Cardiac septum (tissue), 1 donor: ENCODE results near the gene ACE2. TPM values are rescaled to one million over a fixed set of nuclear protein-coding genes. Genes with fewer than 3 reads are reported as not detected.
"Not testable (repeated sequence)": the region's sequence is repeated elsewhere in the genome, so short reads cannot be mapped to it uniquely, and the experiment has no call there.

ENCODE experiments used
- DNase-seq: peaks from one replicate; pipeline ENCODE4 v3.0.0-alpha.2; 2020; ENCODE audit warnings: low spot score
- intact Hi-C: fragments of 100-400 bp; cut with DNase I; formaldehyde crosslinking; loops from one replicate; pipeline ENCODE4 v1.14.0; 2022
- long read RNA-seq: library from polyadenylated mRNA; unstranded; transcript quantifications from one replicate; pipeline ENCODE4 v2.0.0, GENCODE V29; 2021
- total RNA-seq: library from RNA; stranded (reverse); fragmentation: NEBNext Ultra II Directional; extraction: Animal tissue kit (Norgen Biotek cat#: 25700); gene quantifications from one replicate; pipeline ENCODE4 v1.2.1, GENCODE V29; 2021
- donor health status: DM: no; HTN: no; CAD: no.

The ACE2 gene
- total RNA-seq: 113 TPM
- long read RNA-seq, transcript ACE2-201 (18 exons, 3,393 nt): major isoform, 112 of 169 reads
- long read RNA-seq, partial matches to known transcripts: 34 of 169 reads
- long read RNA-seq, other reads (novel, unspliced or antisense): 20 of 169 reads

DNA sequence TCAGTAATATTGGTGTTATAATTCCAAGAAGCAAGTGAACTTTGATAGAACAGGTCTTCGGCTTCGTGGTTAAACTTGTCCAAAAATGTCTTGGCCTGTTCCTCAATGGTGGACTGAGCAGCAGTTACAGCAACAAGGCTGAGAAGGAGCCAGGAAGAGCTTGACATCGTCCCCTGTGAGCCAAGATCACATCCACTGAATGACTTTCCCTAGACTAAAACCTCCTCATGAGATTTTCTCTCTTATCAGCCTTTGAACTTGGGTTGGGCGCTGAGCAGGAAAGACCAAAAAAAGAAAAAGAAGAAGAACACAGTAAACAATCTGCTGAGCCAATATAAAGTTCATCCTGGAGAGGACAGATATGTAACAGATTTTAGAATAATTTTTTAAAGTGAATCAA, at the start of gene ACE2:
ACE2 (minus strand) TSS at position 216 of the 400 bp plus-strand sequence; CDS start at position 167, 49 bp downstream.
- DNase-seq: no peak

DNA sequence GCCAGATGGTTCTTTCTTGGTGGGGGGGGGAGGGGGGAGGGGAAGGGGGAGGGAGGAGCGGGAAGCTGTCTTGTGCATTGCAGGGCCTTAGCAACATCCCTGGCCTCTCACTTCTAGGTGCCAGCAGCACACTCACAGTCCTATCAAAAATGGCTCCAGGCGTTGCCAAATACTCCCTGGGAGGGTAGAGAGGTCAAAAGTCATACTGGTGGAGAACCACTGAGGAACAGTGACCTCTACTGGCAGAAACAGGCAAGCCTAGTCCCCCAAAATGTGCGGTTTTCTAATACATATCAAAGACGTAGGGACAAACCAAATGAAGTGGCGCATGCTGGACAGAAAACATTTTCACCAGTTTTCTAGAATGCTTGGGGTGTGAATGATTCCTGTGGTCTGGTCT, 46.8 kb upstream of the ACE2 start:
- intact Hi-C loops: loop anchor here (10.0 kb wide), 1 partner anchor 153 kb away; the partner anchor contains the start of gene PIR
- not testable (repeated sequence) for DNase-seq

More for the DNA sequence above, at the start of gene ACE2:
- intact Hi-C loops: no loop called here

DNA sequence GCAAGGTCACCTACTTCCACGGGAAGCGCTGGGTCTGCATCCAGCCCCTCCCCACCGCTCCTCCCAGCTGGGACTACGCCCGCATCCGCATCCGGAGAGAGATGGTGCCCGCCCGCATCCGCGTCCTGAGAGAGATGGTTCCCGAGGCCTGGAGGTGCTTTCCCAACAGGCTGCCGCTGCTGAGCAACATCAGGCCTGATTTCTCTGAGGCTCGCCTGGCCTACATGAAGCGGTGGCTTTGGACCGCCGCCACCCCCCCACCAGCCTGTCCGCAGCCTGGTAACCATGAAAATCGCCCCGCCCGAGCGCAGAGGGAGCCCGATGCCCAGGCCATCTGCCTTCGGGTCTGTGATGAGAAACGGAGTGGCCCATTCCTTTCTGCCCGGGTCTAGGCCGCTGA, 45.8 kb upstream of the ACE2 start:
- no peak for DNase-seq
- intact Hi-C loops: loop anchor here (10.0 kb wide), 1 partner anchor 152 kb away; the partner anchor contains the start of gene PIR

DNA sequence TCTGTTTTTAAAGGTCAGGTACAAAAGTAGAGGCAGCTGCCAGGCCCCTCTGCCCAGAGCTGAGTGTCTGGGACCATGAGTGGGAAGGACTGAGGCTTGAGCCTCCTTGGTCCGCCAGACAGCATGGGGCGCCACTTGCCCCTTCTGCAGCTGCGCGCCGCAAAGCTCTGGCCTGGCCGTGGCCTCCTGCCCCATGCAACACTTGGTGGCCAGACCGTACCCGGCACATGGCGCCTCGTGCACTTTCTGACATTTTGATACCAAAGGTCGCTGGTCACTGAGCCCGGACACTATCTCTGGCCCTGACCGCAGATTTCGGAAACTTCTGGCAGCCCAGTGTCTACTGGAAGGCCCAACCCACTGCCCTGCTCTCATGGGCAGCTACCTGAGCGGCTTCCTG, 45.3 kb upstream of the ACE2 start:
- intact Hi-C loops: loop anchor here (10.0 kb wide), 1 partner anchor 151 kb away; the partner anchor contains the start of gene PIR
- DNase-seq: no peak

DNA sequence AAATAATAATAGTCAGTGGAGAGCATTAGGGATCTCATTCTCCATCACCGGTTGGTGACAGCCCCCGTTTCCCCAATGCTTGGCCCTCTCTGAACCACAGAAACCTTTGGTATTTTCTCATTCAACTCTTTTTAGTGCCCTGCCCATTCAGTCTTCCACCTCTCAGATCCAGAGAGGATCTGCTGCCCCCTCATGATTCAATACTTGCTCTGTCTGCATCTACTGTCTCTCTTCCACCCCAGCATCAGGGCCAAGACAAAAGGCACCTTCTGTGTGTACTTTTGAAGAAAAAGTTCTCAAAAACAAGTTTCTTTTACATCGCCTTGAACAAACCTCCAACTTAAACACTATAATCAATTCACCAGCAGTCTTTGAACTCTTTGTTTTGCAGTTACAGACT, 44.5 kb upstream of the ACE2 start:
- DNase-seq: no peak
- intact Hi-C loops: loop anchor here (10.0 kb wide), 1 partner anchor 150 kb away; the partner anchor contains the start of gene PIR

DNA sequence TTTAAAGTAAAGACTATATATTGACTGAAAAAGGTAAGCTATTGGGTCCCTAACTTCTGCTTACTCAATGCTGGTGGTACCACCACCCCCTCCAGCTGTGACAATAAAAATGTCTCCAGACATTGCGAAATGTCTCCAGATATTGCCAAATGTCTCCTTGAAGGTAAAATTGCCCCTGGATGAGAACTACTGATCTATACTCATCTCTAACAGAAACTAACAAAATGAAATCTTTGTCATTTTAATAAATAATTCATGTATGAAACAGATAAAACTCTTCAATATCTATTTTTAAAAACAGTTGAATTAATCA, 43.8 kb upstream of the ACE2 start:
- DNase-seq: no peak
- intact Hi-C loops: loop anchor here (5.0 to 10.0 kb wide), 2 partner anchors 52 to 150 kb away; partner anchors contain the start of gene PIR

DNA sequence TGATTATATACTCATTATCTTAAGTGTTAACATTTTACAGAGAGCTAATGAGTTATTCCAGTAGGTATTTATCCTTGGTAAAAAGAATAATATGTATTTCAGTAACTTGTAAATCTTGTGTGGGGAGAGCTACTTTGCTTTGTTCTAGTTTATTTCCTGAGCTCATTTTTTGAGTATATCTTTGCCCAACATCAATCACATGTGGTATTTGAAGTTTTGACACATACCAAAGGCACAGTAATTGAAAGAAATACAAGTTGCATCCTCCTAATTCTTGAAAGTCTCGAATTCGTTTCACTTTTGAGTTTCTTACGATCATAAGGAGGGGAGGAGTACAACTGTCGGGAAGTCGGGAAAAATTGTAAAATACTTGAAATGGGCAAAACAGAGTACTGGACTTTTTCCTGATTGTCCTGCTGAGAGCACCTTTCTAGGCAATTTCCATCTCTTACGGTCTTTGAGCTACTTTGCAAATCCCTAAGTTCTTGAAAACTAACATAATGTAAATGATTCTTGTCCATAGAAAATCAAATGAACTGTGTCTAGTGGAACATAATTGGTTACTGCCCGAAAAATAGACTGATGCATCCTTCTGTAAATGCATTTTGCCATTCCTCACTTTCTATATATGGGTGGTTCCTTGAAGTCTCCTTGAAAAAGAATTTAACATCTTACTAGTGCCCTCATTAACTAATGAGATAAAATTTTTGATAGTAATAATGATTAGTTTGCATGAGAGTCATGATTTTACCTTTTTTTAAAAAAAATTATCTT, 43.2 kb upstream of the ACE2 start:
- DNase-seq: no peak
- intact Hi-C loops: loop anchor here (5.0 to 10.0 kb wide), 2 partner anchors 52 to 149 kb away; partner anchors contain the start of gene PIR

DNA sequence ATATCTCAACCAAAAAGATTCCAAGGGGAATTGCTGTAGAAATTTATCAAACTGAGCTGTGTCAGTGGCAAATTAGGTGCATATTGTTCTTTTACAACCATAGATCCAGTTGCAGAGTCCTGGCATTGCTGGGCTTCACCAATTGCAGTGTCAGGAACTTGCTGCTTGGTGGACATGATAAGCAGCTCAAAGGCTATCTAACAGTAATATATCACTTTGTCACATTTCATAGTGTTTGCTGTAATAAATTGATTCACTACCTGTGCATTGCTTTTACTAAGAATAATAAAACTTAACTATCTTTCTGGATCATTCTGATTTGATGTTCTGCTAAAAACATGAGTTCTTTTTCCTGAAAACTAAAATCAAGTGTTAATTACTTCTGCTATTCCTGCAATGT, 30.9 kb upstream of the ACE2 start:
- intact Hi-C loops: no loop called here
- no peak for DNase-seq

DNA sequence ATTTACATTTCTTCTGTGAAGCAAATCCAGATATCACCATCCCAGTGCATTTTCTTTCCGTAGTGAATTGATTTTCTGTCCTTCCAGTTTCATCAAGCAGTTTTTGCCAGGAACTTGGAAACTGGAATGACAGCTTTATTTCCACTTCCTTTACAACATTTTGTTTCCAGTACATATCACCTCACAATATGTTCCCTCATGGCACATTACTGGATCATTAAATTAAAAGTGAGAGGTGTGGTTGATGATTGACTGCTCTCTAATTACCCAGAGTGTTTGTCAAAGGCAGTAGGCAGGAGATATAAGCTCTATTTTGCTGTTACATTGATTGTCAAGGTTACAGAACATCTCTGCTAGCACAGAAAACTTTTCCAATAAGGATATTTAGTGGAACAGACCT, 22.3 kb upstream of the ACE2 start:
- no peak for DNase-seq

DNA sequence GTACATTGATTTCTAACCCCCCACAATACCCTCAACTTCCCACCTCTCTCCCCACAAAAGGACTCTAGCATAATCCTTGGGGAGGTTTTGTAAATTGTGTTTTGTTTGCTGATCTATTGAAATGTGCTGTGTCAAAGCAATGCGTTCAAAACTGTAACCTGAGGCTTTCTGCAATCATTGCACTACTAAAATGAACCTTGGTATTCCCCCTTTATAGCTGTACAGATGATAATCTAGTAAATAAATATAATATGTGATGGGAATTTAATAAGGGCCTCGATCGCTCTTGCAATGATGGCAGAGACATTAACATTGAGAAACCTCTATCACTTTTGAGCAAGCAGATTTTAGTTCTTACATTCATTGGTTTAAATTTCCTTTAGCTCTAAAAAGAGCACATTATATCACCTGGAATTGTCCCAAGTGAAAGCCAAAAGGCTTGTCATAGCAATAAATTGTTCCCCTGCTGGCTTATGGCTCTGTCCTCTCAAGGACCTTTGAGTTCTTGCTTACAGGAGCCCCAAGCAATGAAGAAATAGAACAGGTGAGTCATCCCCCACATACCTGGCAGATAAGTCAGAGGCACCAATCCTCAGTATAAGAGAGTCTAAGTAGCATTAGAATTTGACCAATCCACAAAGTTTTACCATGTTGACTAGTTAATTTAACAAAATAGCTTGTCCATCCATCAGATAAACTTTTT, 18.4 kb upstream of the ACE2 start:
- intact Hi-C loops: no loop called here
- no peak for DNase-seq

More for the DNA sequence above, 22.3 kb upstream of the ACE2 start:
- intact Hi-C loops: no loop called here

DNA sequence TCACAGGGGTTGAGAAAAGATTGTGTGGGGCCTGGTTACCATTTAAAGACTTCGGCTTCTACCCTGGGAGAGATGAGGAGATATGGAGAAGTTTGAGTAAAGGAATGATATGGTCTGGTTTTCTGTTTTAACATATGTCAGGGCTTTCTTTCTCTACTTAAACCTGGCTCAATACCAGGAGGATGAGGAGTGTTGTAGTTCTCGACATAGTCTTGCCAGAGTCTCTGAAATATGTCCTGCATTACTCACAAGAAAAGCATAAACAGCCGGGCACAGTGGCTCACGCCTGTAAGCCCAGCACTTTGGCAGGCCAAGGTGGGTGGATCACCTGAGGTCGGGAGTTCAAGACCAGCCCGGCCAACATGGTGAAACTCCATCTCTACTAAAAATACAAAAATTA, 16.4 kb upstream of the ACE2 start:
- no peak for DNase-seq
- intact Hi-C loops: no loop called here

DNA sequence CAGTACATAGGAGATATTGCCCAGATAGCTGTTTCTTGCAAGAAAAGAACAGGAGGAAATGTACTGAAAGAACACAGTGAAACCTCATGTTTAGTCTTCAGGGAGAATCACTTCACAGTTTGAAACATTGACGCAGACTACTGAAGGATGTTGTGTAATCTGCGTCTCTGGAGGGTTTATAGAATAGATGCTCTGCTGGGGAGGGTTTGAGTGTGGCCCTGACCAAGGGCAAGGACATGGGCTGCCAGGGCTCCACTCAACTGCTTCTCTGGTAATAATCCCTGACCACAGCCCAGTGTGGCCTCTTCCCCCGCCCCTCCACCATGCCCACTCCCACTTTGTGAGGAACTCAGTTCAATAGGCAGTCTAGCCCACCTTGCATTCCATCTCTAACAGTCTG, 15.8 kb upstream of the ACE2 start:
- intact Hi-C loops: no loop called here
- no peak for DNase-seq

DNA sequence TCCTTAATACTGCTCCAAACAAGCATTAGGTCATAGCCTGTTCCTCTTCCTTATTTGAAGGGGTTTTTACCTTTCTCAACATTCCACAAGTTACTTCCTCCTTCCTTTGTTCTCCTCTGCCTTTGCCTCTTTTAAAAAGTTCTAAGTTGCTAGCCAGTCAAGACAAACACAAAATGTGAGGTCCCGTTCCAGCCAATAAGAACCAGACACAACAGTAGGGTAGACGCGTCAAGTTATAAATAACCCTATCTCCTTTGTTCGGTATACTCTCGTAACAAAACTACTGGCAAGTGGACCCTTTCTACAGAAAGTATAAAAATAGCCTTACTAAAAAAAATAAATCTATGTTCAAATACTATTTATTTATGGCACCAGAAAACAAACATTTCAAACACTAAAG, 6.3 kb upstream of the ACE2 start:
- no peak for DNase-seq
- intact Hi-C loops: no loop called here

DNA sequence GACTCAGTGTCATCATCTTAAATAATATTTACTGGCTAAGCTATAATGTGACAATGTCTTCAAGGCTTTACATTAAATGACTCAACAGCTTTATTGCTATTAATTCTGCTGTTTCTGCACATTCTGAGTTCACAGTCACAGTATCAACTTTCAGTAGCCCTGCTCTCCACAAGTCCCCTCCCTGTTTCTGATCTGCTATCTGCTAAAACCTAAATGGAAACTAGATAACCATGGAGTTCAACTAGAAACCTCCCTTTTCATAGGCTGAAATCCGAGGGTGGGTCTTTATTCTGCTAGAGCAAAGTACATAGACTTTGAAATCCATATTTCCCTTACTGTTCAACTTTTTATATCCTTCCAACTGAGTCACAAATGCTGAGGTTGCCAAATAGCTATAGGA, 5.4 kb upstream of the ACE2 start:
- DNase-seq: no peak
- intact Hi-C loops: no loop called here

DNA sequence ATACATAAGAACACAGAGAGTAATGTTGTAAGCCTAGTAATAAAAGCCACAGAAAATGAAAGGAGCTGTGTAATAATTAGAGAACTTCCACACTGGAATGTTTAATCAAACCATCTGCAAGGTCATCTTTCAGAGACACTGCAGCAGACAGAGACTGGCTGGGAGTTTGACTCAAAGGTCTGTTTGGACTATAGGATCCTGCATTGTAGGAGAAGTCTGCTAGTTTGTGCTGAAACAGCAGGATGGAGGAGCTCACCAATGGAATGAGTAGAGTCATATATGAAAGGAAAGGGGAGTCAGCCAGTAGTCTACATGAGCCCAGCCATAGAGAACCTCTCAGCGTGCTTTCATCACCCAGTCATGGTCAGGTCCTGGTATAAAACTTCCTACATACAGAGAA, 4.5 kb upstream of the ACE2 start:
- DNase-seq: no peak
- intact Hi-C loops: no loop called here

DNA sequence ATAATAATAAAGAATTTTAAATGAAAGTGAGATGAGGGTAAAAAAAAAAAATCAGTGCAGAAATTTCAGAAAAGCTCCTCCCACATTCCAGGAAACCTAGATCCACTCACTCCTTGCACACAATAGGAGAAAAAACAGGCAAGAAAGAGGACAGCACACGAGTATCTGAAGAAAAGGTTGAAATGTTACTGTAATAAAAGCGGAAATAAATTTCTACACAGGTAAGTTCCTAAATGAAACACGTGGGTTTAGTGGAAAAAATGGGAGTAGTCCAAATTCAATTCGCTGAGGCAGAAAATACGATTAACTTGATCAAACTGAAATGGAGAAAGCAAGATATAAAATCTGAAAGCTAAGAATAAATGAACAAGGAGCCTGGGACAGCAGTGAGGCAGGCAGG, 2.0 kb upstream of the ACE2 start:
- no peak for DNase-seq
- intact Hi-C loops: no loop called here

DNA sequence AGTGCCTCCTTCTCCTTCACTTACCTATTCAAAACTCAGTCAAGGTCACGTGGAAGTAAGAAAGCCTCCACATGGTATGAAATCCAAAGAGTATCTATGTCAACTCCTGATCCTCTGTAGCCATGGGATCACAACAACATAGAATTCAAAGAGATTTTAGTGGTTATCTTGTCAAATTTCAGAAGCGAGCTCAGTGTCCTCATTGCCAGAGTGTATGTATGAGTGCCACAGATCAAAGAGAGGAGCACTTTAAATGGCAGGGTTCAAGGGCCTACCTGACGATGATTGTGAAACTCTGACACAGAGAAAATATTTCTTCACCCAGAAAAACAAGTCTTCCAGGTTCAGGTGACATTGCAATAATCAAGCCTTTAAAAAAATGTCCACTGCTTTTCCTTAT, 1.2 kb upstream of the ACE2 start:
- no peak for DNase-seq
- intact Hi-C loops: no loop called here

DNA sequence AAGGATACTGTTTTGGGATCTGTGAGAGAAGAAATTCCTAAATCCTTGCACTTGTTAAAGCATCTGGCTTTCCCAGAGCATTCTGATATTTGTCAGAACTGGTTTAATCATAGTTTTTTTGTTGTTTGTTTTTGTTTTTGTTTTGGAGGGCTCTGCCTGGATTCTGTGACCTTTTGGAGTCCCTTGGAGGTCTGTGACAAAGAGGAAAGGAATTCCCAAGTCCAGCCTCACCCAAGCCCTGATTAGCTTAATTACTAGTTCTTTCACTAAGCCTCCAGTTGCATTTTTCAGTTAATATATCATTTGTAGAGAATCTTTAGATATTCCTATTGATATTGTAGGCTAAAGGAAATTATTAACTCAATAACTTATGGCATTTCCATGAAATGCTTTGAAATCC, 711 bp downstream of the ACE2 start:
- no peak for DNase-seq
- intact Hi-C loops: no loop called here

DNA sequence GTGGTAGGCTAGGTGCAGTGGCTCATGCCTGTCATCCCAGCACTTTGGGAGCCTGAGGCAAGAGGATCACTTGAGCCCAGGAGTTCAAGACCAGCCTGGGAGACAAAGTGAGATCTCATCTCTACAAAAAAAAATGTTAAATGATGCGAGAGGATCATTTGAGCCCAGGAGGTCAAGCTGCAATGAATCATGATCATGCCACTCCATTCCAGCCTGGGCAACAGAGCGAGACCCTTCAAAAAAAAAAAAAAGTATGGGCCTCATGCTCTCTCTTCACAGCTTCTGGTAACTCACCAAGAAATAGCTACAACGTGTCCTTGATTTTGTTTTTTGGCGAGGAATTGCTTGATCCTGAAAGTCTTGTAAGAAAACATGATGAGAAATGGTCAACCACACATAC, 1.3 kb downstream of the ACE2 start:
- intact Hi-C loops: no loop called here
- no peak for DNase-seq

DNA sequence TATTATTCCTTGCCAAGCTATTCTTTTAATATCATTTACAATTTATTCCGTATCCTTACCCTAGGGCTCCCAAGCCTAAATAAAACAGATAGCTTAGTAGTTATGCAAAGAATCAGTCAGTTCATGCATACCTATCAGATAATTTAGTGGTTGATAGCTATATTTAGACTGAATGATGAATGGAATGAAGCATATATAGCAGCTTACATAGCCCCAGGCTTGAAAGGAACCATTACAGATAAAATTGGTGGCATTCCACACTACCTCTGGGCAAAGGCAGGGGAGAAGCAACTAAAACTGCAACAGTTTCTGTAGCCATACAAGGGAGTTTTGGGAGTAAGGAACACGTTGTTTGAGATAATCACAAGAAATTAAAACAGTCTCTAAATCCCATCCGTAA, 2.7 kb downstream of the ACE2 start:
- no peak for DNase-seq
- intact Hi-C loops: no loop called here

DNA sequence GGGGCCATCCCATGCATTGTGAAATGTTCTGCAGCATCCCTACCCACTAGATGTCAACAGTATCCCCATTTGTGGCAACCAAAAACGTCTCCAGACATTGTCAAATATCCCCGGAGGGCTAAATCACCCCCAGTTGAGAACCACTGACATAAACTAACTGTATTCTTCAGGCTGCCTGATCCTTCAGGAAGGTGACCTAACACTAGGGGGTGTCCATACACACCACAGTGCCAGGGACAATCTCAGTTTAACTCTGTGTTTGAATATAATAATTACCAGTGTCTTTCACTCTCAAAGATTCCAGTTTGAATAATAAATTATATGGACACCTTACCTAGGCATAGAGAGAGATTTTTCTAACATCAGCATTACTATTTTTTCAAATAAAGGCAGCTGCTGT, 6.4 kb downstream of the ACE2 start:
- intact Hi-C loops: loop anchor here (5.0 kb wide), 1 partner anchor 48 kb away; no protein-coding TSS in a partner anchor
- no peak for DNase-seq
